Amygdala (tissue), 56 donors: ENCODE measurements around the gene HES4.
A peak's percentile ranks its signal among the peaks of the same experiment; 100 is the strongest.

ENCODE experiments used
- DNase-seq, 56 donors: peaks; one replicate each; lab custom pipeline; 2025; lab: John Stamatoyannopoulos, UW

The HES4 gene

GRCh38 chr1:969260-969855 lies 30.5 kb downstream of the HES4 start:
- no peak for DNase-seq

GRCh38 chr1:967466-968343 lies 32.2 kb downstream of the HES4 start:
- DNase-seq, result no peak

DNA sequence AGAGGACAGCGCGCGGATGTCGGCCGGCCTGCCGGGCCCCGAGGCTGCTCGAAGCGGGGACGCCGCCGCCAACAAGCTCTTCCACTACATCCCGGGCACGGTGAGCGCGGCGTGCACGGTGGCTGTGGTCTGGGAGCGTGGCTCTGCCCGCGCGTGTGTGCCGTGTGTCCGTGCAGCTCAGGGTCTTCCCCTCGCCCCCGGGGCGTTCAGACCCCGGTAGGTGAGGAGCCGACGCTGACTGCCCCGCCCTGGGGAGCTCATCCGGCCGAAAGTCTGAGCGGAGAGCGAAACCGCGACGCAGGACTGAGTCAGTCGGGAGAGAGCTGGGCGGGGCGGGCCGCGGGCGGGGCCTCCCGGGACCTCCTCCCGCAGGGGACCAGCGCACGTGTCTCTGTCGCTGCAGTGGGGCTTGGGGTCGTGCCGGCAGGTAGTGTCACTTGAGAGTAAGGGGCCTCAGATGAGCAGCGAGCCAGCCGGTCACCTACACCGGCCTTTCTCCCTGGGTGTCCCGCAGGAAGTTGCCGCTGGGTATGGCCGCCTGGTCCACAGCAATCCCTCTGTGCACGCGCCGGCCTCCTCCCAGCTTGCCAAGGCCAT lies 33.1 kb downstream of the HES4 start:
- peak in 1 of 56 donors; percentile 17 for DNase-seq

- DNase-seq, result no peak
Measured at GRCh38 chr1:966135-966703, 33.7 kb downstream of the HES4 start, which contains the start of gene PLEKHN1. PLEKHN1 (plus strand) TSS chr1:966482; CDS start chr1:966532, 50 bp downstream.

GRCh38 chr1:965526-966134 lies 34.3 kb downstream of the HES4 start:
- no peak for DNase-seq

GRCh38 chr1:964691-965525 lies 35.0 kb downstream of the HES4 start:
- DNase-seq, result no peak

- no peak for DNase-seq
Measured at GRCh38 chr1:963746-964525, 36.0 kb downstream of the HES4 start.

DNA sequence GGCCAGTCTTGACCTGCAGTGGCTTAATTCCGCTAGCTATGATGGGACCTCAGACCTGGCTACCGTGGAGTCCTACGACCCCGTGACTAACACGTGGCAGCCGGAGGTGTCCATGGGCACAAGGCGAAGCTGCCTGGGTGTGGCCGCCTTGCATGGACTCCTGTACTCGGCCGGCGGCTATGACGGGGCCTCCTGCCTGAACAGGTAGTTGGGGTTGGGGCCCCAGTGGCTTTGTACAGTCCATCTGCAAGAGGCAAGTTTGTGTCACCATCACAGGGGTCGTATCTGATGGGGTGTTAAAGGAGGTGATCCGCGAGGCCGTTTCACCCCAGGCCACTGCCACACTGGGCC lies 36.6 kb downstream of the HES4 start:
- DNase-seq, result no peak

DNA sequence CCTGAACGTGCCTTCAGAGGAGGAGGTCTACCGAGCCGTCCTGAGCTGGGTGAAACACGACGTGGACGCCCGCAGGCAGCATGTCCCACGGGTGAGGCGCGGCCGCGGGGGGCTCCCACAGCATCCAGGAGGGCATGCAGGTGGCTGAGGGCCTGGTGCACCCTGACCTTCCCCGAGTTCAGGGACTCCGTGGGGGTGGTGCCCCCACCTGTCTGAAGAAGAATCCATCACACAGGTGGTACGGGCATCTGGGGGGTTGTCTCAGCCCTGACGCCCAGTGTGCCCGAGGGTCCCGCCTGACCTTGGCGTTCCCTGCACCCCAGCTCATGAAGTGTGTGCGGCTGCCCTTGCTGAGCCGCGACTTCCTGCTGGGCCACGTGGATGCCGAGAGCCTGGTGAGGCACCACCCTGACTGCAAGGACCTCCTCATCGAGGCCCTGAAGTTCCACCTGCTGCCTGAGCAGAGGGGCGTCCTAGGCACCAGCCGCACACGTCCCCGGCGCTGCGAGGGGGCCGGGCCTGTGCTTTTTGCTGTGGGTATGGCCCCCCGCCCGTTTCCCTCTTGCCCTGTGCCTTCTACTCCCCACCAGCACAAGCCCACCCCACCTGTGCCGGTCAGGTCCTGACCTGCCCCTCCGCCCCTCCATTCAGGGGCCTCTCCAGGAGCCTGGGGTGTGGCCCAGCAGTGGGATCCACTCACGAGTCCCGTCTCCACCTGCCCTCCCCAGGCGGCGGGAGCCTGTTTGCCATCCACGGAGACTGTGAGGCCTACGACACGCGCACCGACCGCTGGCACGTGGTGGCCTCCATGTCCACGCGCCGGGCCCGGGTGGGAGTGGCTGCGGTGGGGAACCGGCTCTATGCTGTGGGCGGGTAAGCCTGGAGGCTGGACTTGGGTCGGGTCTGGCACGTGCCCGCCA lies 37.3 kb downstream of the HES4 start:
- DNase-seq, result no peak

GRCh38 chr1:961132-961669 lies 38.7 kb downstream of the HES4 start:
- no peak for DNase-seq

GRCh38 chr1:960363-961131 lies 39.4 kb downstream of the HES4 start, which contains the start of gene KLHL17:
KLHL17 (plus strand) TSS chr1:960584; CDS start chr1:960694, 110 bp downstream.
- peak in 43 of 56 donors; percentile 4 to 77 (median 31) for DNase-seq

GRCh38 chr1:959731-960362 lies 40.0 kb downstream of the HES4 start:
- no peak for DNase-seq

GRCh38 chr1:958823-959730 lies 40.8 kb downstream of the HES4 start, which contains the start of gene NOC2L:
NOC2L (minus strand) TSS chr1:959256; CDS start chr1:959240, 16 bp downstream.
- DNase-seq, result peak; percentile 35 to 97 (median 86)

GRCh38 chr1:956636-957035 lies 43.3 kb downstream of the HES4 start:
- DNase-seq, result no peak

DNA sequence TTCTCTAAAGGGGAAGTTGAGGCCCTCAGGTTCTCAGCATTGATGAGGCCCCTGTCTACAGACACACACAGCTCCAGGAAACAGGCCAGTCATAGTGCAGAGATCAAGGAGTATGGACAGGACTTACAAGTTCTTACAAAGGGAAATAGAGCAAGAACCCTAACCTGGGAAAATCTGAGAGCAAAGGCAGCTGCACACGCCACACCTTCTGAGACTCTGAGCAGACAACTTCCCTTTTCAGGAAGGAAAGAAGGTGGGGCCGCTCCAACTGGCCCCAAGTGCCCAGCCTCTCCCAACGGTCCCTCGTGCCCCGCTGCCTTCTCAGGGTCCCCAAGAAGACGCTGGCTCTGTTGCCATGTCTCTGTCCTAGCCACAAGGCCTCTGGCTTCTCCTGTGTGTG lies 44.4 kb downstream of the HES4 start:
- no peak for DNase-seq
